SK-N-SH (cell line): ENCODE results near the gene PTPDC1. TPM values are rescaled to one million over a fixed set of nuclear protein-coding genes. Genes with fewer than 3 reads are reported as not detected.

Source experiments
- CTCF ChIA-PET: fragments of 300-600, 350-600 bp; formaldehyde crosslinking; extraction: SDS; loops from one replicate; lab custom pipeline; 2021; lab: Yijun Ruan, JAX
- POLR2A ChIA-PET: fragments of 350-600 bp; sonication (Branson Sonifier 250); formaldehyde crosslinking; extraction: SDS; loops from one replicate; lab custom pipeline; 2020; ENCODE audit warnings: antibody characterized with exemption, inconsistent platforms; lab: Yijun Ruan, JAX
- DNase-seq: peaks from one replicate; pipeline ENCODE4 v3.0.0; 2012
- H2AFZ ChIP-seq: fragments of 200-600 bp; sonication (generic); 2 replicates; pipeline ENCODE4 v1.8.1; 2016; ENCODE audit warnings: antibody characterized with exemption, mild to moderate bottlenecking, low read depth
- H3F3A ChIP-seq: fragments of 200-600 bp; sonication (generic); replicated peaks from 2 replicates; pipeline ENCODE3; 2016; ENCODE audit warnings: antibody characterized with exemption, mild to moderate bottlenecking; ENCODE audit not compliant: insufficient read depth
- H3K27ac ChIP-seq, 2 experiments: fragments of 200-500 bp in 1 of 2; fragments of 200-600 bp in 1 of 2; sonication (Bioruptor generic) in 1 of 2; sonication (generic), shearing (Covaris generic) in 1 of 2; 2 replicates each; pipeline versions ENCODE4 v1.5.1 to v1.6.1; 2014 to 2016; ENCODE audit warnings: low read depth in 2 of 2, inconsistent platforms in 1 of 2, low read length in 1 of 2, mild to moderate bottlenecking in 1 of 2, mixed read lengths in 1 of 2
- H3K27me3 ChIP-seq: fragments of 200-600 bp; sonication (generic), shearing (Covaris generic); 2 replicates; pipeline ENCODE4 v1.6.1; 2016; ENCODE audit warnings: mixed run types; ENCODE audit not compliant: insufficient read depth
- H3K36me3 ChIP-seq, 2 experiments: fragments of 200-500 bp in 1 of 2; fragments of 200-600 bp in 1 of 2; sonication (Bioruptor generic) in 1 of 2; sonication (generic) in 1 of 2; replicated peaks in 1 of 2; 2 replicates each; pipeline versions ENCODE3 to v1.5.1; 2014 to 2016; ENCODE audit warnings: low read length in 1 of 2, mild to moderate bottlenecking in 1 of 2; ENCODE audit not compliant: insufficient read depth in 2 of 2, control insufficient read depth in 1 of 2
- H3K4me1 ChIP-seq, 2 experiments: fragments of 200-500 bp in 1 of 2; fragments of 200-600 bp in 1 of 2; sonication (Bioruptor generic) in 1 of 2; sonication (generic), shearing (Covaris generic) in 1 of 2; 2 replicates each; pipeline versions ENCODE4 v1.5.1 to v1.6.1; 2014 to 2016; ENCODE audit warnings: low read depth in 1 of 2, low read length in 1 of 2, mixed run types in 1 of 2; ENCODE audit not compliant: insufficient read depth in 2 of 2, control insufficient read depth in 1 of 2
- H3K4me2 ChIP-seq: fragments of 200-600 bp; sonication (generic), shearing (Covaris generic); 2 replicates; pipeline ENCODE4 v1.6.1; 2017; ENCODE audit warnings: mixed run types
- H3K4me3 ChIP-seq, 2 experiments: fragments of 200-500 bp in 1 of 2; fragments of 200-600 bp in 1 of 2; sonication (Bioruptor generic) in 1 of 2; sonication (generic), shearing (Covaris generic) in 1 of 2; 2 replicates each; pipeline versions ENCODE4 v1.5.1 to v1.8.1; 2014 to 2016; ENCODE audit warnings: low read depth in 2 of 2, inconsistent platforms in 1 of 2, low read length in 1 of 2, mild to moderate bottlenecking in 1 of 2, mixed read lengths in 1 of 2, moderate library complexity in 1 of 2
- H3K79me2 ChIP-seq: fragments of 200-600 bp; sonication (generic); 2 replicates; pipeline ENCODE4 v1.8.1; 2017; ENCODE audit warnings: mild to moderate bottlenecking; ENCODE audit not compliant: insufficient read depth
- H3K9ac ChIP-seq: fragments of 200-600 bp; sonication (generic); 2 replicates; pipeline ENCODE4 v1.6.1; 2017; ENCODE audit warnings: mixed run types
- H3K9me2 ChIP-seq: fragments of 200-600 bp; sonication (generic); 2 replicates; pipeline ENCODE4 v1.6.1; 2017; ENCODE audit warnings: mixed run types
- H3K9me3 ChIP-seq: fragments of 200-600 bp; sonication (generic); 2 replicates; pipeline ENCODE4 v1.6.1; 2017; ENCODE audit warnings: mixed run types, mild to moderate bottlenecking, moderate library complexity
- H4K20me1 ChIP-seq: fragments of 200-600 bp; sonication (generic); 2 replicates; pipeline ENCODE4 v1.6.1; 2017; ENCODE audit warnings: mild to moderate bottlenecking, mixed run types; ENCODE audit not compliant: insufficient read depth
- CHD2 ChIP-seq: fragments of 150-350 bp; IDR thresholded peaks from 2 replicates; pipeline ENCODE4 v1.6.1; 2018; ENCODE audit warnings: low read length; ENCODE audit not compliant: partially characterized antibody
- EP300 ChIP-seq, 2 experiments: IDR thresholded peaks; 2 replicates each; pipeline versions ENCODE4 v1.4.0 to v1.6.1; 2012; ENCODE audit warnings: borderline replicate concordance in 1 of 2, low read depth in 1 of 2, low read length in 1 of 2
- EZH2phosphoT487 ChIP-seq: fragments of 200-600 bp; sonication (generic); IDR thresholded peaks from 2 replicates; pipeline ENCODE4 v1.6.1; 2017; ENCODE audit warnings: low read depth, mixed run types, mild to moderate bottlenecking, antibody characterized with exemption, moderate library complexity, borderline replicate concordance
- MEF2A ChIP-seq: IDR thresholded peaks from 2 replicates; pipeline ENCODE4 v1.4.0; 2012; ENCODE audit warnings: low read depth, borderline replicate concordance
- RAD21 ChIP-seq: IDR thresholded peaks from 2 replicates; pipeline ENCODE4 v1.6.1; 2012; ENCODE audit warnings: mild to moderate bottlenecking, low read length
- WGBS: methylation state at CpG from one replicate; pipeline ENCODE4 v1.1.6; 2017; ENCODE audit warnings: low lambda C conversion rate; 5-methylcytosine and 5-hydroxymethylcytosine counted together
- polyA plus RNA-seq, 3 experiments: library from polyadenylated mRNA; depleted of rRNA; stranded (reverse); fragments of >200 nt; gene quantifications; 2 replicates each; pipeline ENCODE4 v1.2.3, GENCODE V29; 2012
- TF ChIP-seq, protein P1 (sequence below): IDR thresholded peaks from 2 replicates; pipeline ENCODE4 v1.6.1; 2012; ENCODE audit warnings: mild to moderate bottlenecking, low read depth, low read length, moderate library complexity
- TF ChIP-seq, protein P2 (sequence below): fragments of 150-350 bp; IDR thresholded peaks from 2 replicates; pipeline ENCODE4 v1.6.1; 2016; ENCODE audit warnings: mild to moderate bottlenecking, low read depth, low read length
- TF ChIP-seq, protein P3 (sequence below): IDR thresholded peaks from 2 replicates; pipeline ENCODE4 v1.4.0; 2012; ENCODE audit warnings: low read depth
- TF ChIP-seq, protein P4 (sequence below): IDR thresholded peaks from 2 replicates; pipeline ENCODE4; 2012

The PTPDC1 gene
- polyA plus RNA-seq, 1 of the 3 experiments (the other 2 are of a cell fraction), result 3.7 TPM

DNA sequence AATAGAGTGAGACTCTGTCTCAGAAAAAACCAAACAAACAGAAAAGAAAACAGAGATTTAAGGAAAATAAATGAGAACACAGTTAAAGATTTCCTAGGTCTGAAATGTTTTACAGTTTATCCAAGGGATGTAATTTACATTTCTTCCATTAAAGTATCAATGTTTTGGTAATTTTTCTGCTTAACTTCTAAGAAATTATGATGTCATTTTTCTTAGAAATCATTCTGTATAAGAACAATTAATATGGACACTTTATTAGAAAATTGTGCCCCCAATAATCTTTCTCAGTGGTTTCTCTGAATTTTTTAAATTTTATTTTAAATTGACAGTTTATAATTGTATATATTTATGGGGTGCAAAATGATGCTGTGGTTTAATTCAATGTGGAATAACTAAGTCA lies 49.8 kb upstream of the PTPDC1 start (continued):
- TF ChIP-seq, protein P1, sequence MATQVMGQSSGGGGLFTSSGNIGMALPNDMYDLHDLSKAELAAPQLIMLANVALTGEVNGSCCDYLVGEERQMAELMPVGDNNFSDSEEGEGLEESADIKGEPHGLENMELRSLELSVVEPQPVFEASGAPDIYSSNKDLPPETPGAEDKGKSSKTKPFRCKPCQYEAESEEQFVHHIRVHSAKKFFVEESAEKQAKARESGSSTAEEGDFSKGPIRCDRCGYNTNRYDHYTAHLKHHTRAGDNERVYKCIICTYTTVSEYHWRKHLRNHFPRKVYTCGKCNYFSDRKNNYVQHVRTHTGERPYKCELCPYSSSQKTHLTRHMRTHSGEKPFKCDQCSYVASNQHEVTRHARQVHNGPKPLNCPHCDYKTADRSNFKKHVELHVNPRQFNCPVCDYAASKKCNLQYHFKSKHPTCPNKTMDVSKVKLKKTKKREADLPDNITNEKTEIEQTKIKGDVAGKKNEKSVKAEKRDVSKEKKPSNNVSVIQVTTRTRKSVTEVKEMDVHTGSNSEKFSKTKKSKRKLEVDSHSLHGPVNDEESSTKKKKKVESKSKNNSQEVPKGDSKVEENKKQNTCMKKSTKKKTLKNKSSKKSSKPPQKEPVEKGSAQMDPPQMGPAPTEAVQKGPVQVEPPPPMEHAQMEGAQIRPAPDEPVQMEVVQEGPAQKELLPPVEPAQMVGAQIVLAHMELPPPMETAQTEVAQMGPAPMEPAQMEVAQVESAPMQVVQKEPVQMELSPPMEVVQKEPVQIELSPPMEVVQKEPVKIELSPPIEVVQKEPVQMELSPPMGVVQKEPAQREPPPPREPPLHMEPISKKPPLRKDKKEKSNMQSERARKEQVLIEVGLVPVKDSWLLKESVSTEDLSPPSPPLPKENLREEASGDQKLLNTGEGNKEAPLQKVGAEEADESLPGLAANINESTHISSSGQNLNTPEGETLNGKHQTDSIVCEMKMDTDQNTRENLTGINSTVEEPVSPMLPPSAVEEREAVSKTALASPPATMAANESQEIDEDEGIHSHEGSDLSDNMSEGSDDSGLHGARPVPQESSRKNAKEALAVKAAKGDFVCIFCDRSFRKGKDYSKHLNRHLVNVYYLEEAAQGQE, result no peak
- TF ChIP-seq EP300 (IDR thresholded peaks at IDR 0.05; ENCODE audit: borderline replicate concordance in 1 of 2, low read depth in 1 of 2, low read length in 1 of 2), result no peak
- TF ChIP-seq, all 33 proteins: peak for 0

DNA sequence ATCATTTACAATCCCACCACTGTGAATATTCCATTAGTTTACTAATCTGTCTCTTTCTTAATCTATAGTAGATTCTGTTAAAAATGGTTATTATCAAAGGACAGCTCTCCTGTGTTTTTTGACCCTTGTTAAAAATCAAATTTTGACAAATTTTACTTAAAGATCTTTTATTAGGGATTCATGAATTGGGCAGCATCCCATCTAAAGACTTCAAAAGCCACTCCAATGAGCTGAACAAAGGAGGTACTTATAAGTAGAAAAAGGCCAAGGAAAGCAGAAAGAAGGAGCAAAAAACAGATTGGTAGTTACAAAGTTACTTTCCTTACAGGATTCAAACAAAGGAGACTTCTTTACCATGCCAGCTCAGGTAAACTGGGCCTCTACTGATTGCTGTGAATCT lies 44.5 kb upstream of the PTPDC1 start:
- POLR2A ChIA-PET, result interaction anchor here (0.7 kb wide), 1 partner anchor 440 kb away, joined by 3 read pairs; no protein-coding TSS in a partner anchor
- no peak overlapping the region for H3K4me2 ChIP-seq
- no peak for TF ChIP-seq EZH2phosphoT487
- TF ChIP-seq, all 33 proteins: peak for 0
- Histone ChIP-seq H3F3A (no peaks in the 10 kb centered on the region), H3K9me2 (no peaks in the 10 kb centered on the region), H3K27ac (no peak overlapping the region), H3K9ac (no peak overlapping the region), H3K36me3 (peaks cover 0 to 2% of the 10 kb centered on the region in 2 experiments), H3K4me3 (no peak overlapping the region), H3K27me3 (no peaks in the 10 kb centered on the region), H3K9me3 (no peaks in the 10 kb centered on the region), H4K20me1 (no peaks in the 10 kb centered on the region), H3K79me2 (peaks cover 11% of the 10 kb centered on the region; the same call in 1 of the 2 replicates), H3K4me1 (no peaks in the 10 kb centered on the region; a peak in 1 of 4 replicates), H2AFZ (no peak overlapping the region)
- CTCF ChIA-PET, result interaction anchor here (0.9 to 2.0 kb wide), 5 partner anchors 9 to 174 kb away, joined by 3 to 8 read pairs (median 3); no protein-coding TSS in a partner anchor
- no peak for DNase-seq

DNA sequence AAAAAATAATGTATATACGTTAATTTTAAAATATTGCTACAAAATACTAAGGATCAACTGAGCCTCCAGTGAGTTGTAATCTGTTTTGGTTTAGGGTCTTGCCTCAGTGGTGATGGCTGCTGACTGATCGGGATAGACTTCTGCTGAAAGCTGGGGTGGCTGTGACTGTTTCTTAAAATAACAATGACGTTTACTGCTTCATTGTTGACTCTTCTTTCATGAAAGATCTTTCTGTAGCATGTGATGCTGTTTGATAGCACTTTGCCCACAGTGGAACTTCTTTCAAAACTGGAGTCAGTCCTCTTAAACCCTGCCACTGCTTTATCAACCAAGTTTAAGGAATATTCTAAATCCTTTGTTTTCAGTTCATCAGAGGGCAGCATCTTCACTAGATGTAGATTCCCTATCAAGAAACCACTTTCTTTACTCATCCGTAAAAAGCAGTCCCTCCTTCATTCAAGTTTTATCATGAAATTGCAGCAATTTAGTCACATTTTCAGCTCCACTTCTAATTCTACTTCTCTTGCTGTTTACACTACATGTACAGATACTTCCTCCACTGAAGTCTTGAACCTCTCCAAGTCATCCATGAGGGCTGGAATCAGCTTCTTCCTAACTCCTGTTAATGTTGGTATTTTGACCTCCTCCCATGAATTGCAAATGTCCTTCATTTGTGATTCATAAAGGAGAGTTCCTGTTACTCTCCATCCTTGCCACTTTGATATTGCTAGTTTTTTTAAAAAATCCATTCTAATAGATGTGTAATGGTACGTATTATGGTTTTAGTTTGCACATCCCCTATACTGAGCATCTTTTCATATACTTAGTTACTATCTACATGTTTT lies 41.5 kb upstream of the PTPDC1 start:
- Histone ChIP-seq H3F3A (no peaks in the 10 kb centered on the region), H3K9me2 (no peaks in the 10 kb centered on the region), H3K27ac (no peak overlapping the region), H3K9ac (no peak overlapping the region), H3K4me2 (no peak overlapping the region), H2AFZ (no peak overlapping the region), H3K27me3 (no peaks in the 10 kb centered on the region), H3K36me3 (peaks cover 0 to 2% of the 10 kb centered on the region in 2 experiments), H3K4me1 (no peaks in the 10 kb centered on the region; a peak in 1 of 4 replicates), H3K79me2 (peaks cover 5% of the 10 kb centered on the region; the same call in 1 of the 2 replicates), H3K9me3 (no peaks in the 10 kb centered on the region), H3K4me3 (no peak overlapping the region), H4K20me1 (no peaks in the 10 kb centered on the region)
- TF ChIP-seq, protein P2, sequence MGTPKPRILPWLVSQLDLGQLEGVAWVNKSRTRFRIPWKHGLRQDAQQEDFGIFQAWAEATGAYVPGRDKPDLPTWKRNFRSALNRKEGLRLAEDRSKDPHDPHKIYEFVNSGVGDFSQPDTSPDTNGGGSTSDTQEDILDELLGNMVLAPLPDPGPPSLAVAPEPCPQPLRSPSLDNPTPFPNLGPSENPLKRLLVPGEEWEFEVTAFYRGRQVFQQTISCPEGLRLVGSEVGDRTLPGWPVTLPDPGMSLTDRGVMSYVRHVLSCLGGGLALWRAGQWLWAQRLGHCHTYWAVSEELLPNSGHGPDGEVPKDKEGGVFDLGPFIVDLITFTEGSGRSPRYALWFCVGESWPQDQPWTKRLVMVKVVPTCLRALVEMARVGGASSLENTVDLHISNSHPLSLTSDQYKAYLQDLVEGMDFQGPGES, result no peak
- TF ChIP-seq, protein P3, sequence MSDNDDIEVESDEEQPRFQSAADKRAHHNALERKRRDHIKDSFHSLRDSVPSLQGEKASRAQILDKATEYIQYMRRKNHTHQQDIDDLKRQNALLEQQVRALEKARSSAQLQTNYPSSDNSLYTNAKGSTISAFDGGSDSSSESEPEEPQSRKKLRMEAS, result no peak
- no peak for TF ChIP-seq RAD21
- no peak for TF ChIP-seq MEF2A
- TF ChIP-seq, protein P4, sequence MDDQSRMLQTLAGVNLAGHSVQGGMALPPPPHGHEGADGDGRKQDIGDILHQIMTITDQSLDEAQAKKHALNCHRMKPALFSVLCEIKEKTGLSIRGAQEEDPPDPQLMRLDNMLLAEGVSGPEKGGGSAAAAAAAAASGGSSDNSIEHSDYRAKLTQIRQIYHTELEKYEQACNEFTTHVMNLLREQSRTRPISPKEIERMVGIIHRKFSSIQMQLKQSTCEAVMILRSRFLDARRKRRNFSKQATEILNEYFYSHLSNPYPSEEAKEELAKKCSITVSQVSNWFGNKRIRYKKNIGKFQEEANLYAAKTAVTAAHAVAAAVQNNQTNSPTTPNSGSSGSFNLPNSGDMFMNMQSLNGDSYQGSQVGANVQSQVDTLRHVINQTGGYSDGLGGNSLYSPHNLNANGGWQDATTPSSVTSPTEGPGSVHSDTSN, result no peak
- no peak for TF ChIP-seq CHD2
- 74% methylated on average over 5 of the region's 5 CpGs for WGBS
- ChIA-PET POLR2A (no interaction called here), CTCF (interaction anchor here (1.8 to 2.7 kb wide), 3 partner anchors 23 to 171 kb away, joined by 5 to 9 read pairs (median 8); no protein-coding TSS in a partner anchor)
- no peak for DNase-seq
